Retinal pigment epithelial cell (primary cell): ENCODE measurements around the gene P2RX3.

Source experiments
- DNase-seq: peaks from one replicate; pipeline ENCODE4 v3.0.0-alpha.2; 2010; ENCODE audit warnings: low read depth
- H3K4me3 ChIP-seq: 2 replicates; pipeline ENCODE4 v1.5.1; 2011; ENCODE audit warnings: mild to moderate bottlenecking, low read length, control low read depth, moderate library complexity
- TF ChIP-seq, protein P1 (sequence below): conservative IDR thresholded peaks from 2 replicates; pipeline ENCODE4 v1.5.1; 2011; ENCODE audit warnings: low read depth, low read length, control low read depth, inconsistent platforms

P2RX3 gene

DNA sequence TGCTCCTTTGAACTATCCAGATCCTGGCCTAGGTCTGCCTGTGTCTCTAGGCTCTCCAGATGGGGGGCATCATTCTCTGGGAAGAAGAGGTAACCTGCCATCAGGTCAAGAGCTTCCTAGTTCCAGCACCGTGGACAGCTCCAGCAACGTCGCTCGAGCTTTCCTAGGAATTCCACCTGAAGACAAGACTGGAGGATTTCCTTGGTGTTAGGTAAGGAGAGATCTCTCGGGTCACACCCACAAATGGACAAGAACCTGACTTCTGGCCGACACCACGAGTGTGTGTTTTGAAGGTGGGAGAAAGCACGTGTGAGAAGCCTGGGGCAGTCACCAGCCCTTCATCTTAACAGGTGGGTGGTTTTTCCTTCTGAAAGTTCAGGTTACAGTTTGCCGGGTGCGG is 41.6 kb downstream of the P2RX3 start:
- no peak overlapping the region for H3K4me3 ChIP-seq
- no peak for DNase-seq
- TF ChIP-seq, protein P1, sequence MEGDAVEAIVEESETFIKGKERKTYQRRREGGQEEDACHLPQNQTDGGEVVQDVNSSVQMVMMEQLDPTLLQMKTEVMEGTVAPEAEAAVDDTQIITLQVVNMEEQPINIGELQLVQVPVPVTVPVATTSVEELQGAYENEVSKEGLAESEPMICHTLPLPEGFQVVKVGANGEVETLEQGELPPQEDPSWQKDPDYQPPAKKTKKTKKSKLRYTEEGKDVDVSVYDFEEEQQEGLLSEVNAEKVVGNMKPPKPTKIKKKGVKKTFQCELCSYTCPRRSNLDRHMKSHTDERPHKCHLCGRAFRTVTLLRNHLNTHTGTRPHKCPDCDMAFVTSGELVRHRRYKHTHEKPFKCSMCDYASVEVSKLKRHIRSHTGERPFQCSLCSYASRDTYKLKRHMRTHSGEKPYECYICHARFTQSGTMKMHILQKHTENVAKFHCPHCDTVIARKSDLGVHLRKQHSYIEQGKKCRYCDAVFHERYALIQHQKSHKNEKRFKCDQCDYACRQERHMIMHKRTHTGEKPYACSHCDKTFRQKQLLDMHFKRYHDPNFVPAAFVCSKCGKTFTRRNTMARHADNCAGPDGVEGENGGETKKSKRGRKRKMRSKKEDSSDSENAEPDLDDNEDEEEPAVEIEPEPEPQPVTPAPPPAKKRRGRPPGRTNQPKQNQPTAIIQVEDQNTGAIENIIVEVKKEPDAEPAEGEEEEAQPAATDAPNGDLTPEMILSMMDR, result no peak

GRCh38 chr11:57380975-57381374 is 42.8 kb downstream of the P2RX3 start, which contains the start of gene PRG3:
Gene PRG3 (minus strand): TSS chr11:57381150. CDS start chr11:57380708, 442 bp downstream.
- H3K4me3 ChIP-seq, result no peak within 1 kb of the TSS
- TF ChIP-seq, protein P1, result no peak
- no peak for DNase-seq

DNA sequence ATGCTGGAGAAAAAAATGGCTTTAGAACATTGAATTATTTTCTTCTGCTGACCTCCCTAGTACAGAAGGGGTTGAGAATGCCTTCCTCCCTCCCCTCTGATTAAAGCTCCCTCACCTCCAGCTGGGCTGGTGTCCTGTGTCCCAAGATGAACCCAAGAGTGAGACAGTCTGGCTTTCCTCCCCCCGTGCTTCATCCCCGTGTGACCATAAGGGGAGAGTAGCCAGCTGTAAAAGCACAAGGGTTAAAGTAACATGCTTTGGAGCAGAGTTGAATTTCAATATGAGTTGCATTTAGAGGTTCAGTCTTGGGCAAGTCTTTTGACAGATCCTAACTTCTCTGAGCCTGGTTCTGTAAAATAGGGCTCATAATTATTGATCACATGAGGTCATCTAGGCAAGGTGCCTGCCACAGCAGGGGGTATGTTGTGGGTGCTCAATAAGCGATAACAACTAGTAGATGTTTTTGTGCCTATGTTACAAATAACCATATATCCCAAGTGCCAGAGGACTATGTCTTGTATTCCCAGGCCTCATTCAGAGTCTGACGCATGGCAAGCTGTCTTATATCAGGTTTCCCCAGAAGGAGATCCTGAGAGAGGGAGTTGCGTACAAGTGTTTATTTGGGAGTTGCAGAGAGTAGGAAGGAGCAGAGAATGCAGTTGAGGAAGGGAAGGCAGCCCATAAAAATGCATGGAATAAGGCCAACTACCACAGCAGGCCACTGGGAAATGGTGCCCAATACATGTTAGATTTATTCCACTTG is 48.2 kb downstream of the P2RX3 start:
- DNase-seq, result no peak
- TF ChIP-seq, protein P1, result no peak

DNA sequence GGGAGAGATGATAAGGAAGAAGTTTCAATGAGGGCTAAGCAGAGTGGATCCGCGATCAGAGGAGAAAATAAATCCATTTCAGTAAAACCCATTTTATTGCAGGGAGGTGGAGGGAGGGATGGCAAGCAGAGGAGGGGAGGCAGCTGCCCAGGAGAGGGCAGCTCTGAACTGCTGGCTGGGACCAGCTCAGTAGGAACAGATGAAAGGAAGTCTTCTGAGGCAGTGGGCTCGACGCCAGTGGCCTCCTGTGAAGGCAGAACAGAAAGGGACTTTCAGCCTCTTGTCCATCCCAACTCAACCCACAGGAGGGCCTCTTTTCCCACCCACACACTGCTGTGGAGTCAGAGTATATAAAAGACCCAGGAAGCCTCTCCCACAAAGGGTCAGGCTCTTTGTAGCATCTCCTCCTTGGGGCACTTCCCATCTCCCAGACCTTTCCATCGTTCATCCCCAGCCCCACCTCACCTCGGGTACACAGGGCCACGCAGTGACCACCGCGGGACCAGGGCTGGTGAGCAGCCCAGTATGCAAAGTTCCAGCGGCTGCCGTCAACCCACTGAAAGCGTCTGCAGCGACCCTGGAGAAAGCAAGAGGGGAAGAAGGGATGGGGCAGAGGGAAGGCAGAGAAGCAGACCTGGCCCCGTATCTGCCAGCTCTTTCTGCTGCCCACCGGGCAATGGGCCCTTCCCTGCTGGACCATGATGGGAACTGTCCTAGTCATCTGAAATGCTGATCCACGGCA is 49.3 kb downstream of the P2RX3 start:
- no peak overlapping the region for H3K4me3 ChIP-seq
- TF ChIP-seq, protein P1, result no peak
- no peak for DNase-seq

More for the DNA sequence above, 48.2 kb downstream of the P2RX3 start:
- no peak overlapping the region for H3K4me3 ChIP-seq

DNA sequence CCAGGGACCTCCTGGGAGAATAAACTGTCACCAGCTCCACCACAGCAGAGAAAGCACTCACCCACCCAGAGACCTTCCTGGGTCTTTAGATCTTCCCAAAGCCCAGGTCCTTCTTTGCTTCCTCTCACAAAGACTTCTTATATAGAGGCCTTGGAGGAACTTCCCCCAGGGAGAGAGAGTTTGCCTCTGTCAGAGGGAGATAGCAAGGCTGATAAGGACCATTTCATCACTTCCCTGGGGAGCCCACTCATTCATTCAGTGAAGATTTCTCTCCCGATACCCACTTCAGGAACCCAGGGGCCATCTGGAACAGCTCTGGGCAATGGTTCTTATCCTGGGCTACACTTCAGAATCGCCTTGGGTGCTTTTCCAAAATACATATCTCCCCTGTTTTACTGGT is 52.4 kb downstream of the P2RX3 start, which contains the start of gene PRG2:
Gene PRG2 (minus strand): TSS at position 116 of the 400 bp plus-strand sequence. CDS start 706 bp downstream, outside the sequence.
- DNase-seq, result no peak
- TF ChIP-seq, protein P1, result no peak

GRCh38 chr11:57391111-57391510 is 53.0 kb downstream of the P2RX3 start:
- no peak for DNase-seq
- no peak overlapping the region for H3K4me3 ChIP-seq
- TF ChIP-seq, protein P1, result no peak

More for the DNA sequence above, 52.4 kb downstream of the P2RX3 start, which contains the start of gene PRG2:
- no peak within 1 kb of the TSS for H3K4me3 ChIP-seq
